K562 (cell line): Measurements from ENCODE around the gene SIK3. TPM values are rescaled to one million over a fixed set of nuclear protein-coding genes. Genes with fewer than 3 reads are reported as not detected.

Experiments
- ERF ChIP-seq: fragments of 450-650 bp; formaldehyde crosslinking; IDR thresholded peaks from 2 replicates; pipeline ENCODE4 v1.4.0; 2020; ENCODE audit warnings: mild to moderate bottlenecking, mixed read lengths
- ETV6 ChIP-seq, 3 experiments: fragments of 150-350 bp in 1 of 3; sonication (generic) in 1 of 3; formaldehyde crosslinking in 1 of 3; IDR thresholded peaks; 2 replicates each; pipeline versions ENCODE4 v1.6.1 to v1.8.0; 2014 to 2022; ENCODE audit warnings: borderline replicate concordance in 2 of 3, low read depth in 2 of 3, antibody characterized with exemption in 1 of 3, low read length in 1 of 3, mild to moderate bottlenecking in 1 of 3, missing genetic modification reagents in 1 of 3
- FOXA1 ChIP-seq: fragments of 450-650 bp; IDR thresholded peaks from 2 replicates; pipeline ENCODE4 v1.6.1; 2016; ENCODE audit warnings: mild to moderate bottlenecking, borderline replicate concordance
- MYC ChIP-seq, 2 experiments: fragments of 250-450 bp in 1 of 2; sonication (Bioruptor Pico) in 1 of 2; IDR thresholded peaks; 2 replicates each; pipeline versions ENCODE4 v1.5.1 to v1.6.1; 2012 to 2021; ENCODE audit warnings: low read depth in 2 of 2, borderline replicate concordance in 1 of 2, improper control_type of control experiment in 1 of 2, low read length in 1 of 2, mild to moderate bottlenecking in 1 of 2, moderate library complexity in 1 of 2
- NCOR1 ChIP-seq: fragments of 450-650 bp; IDR thresholded peaks from 2 replicates; pipeline ENCODE4 v1.6.1; 2016; ENCODE audit warnings: mild to moderate bottlenecking, moderate library complexity
- NFXL1 ChIP-seq: fragments of 450-650 bp; formaldehyde crosslinking; IDR thresholded peaks from 2 replicates; pipeline ENCODE4 v1.4.0; 2021; ENCODE audit warnings: mild to moderate bottlenecking
- PTBP1 ChIP-seq: fragments of 200-400 bp; formaldehyde crosslinking; IDR thresholded peaks from 2 replicates; pipeline ENCODE4 v1.6.1; 2017; ENCODE audit warnings: low read depth, low read length
- SAP30 ChIP-seq: fragments of 200-600 bp; sonication (generic); IDR thresholded peaks from 2 replicates; pipeline ENCODE4 v1.6.1; 2012; ENCODE audit warnings: borderline replicate concordance, low read depth, mild to moderate bottlenecking, moderate library complexity, low read length, control low read depth, inconsistent platforms; ENCODE audit not compliant: insufficient read depth, poor library complexity, severe bottlenecking
- SNIP1 ChIP-seq: fragments of 450-650 bp; IDR thresholded peaks from 2 replicates; pipeline ENCODE4 v1.7.1; 2017; ENCODE audit warnings: low read depth, mild to moderate bottlenecking
- SPI1 ChIP-seq: IDR thresholded peaks from 2 replicates; pipeline ENCODE4 v1.6.1; 2011; ENCODE audit warnings: low read depth, low read length, control low read depth, borderline replicate concordance
- TAF1 ChIP-seq: IDR thresholded peaks from 2 replicates; pipeline ENCODE4 v1.6.1; 2011; ENCODE audit warnings: mild to moderate bottlenecking, low read length, moderate library complexity; ENCODE audit not compliant: insufficient read depth, control insufficient read depth, severe bottlenecking; ENCODE audit errors: extremely low read depth
- TOE1 ChIP-seq, 2 experiments: fragments of 450-650 bp in 1 of 2; sonication (generic) in 1 of 2; formaldehyde crosslinking in 1 of 2; IDR thresholded peaks; 2 replicates each; pipeline versions ENCODE4 v1.7.1 to v1.8.0; 2016 to 2022; ENCODE audit warnings: borderline replicate concordance in 2 of 2, mild to moderate bottlenecking in 2 of 2, antibody characterized with exemption in 1 of 2, inconsistent platforms in 1 of 2, low read depth in 1 of 2, missing genetic modification reagents in 1 of 2, moderate library complexity in 1 of 2
- UBTF ChIP-seq, 2 experiments: IDR thresholded peaks; 2 replicates each; pipeline ENCODE4 v1.6.1; 2012; ENCODE audit warnings: improper control_type of control experiment in 2 of 2, low read depth in 2 of 2, low read length in 2 of 2, borderline replicate concordance in 1 of 2
- ZFX ChIP-seq: sonication (generic); formaldehyde crosslinking; IDR thresholded peaks from 2 replicates; pipeline ENCODE4 v1.8.0; 2022; ENCODE audit warnings: mild to moderate bottlenecking, missing genetic modification reagents, moderate library complexity
- ZNF174 ChIP-seq: fragments of 250-450 bp; sonication (Bioruptor Pico); IDR thresholded peaks from 2 replicates; pipeline ENCODE4 v1.4.0; 2020; ENCODE audit warnings: mild to moderate bottlenecking
- polyA plus RNA-seq, 8 experiments: library from polyadenylated mRNA; depleted of rRNA in 4 of 8; stranded (reverse) in 5 of 8; unstranded in 3 of 8; fragments of >200 nt; fragmentation: Nextera tagmentation in 2 of 8; fragmentation: Illumina TruSeq in 1 of 8; extraction: Ambion mirVana in 2 of 8; extraction: Trizol in 1 of 8; gene quantifications; 2 replicates each; pipeline versions ENCODE4 v1.2.1 to v1.2.3, GENCODE V29; 2011 to 2014; ENCODE audit warnings: inconsistent platforms in 1 of 8, missing spikeins in 1 of 8
- total RNA-seq, 7 experiments: library from RNA; depleted of rRNA in 6 of 7; stranded (reverse); fragments of >200 nt in 6 of 7; fragmentation: Illumina TruSeq in 2 of 7; extraction: Trizol in 2 of 7; gene quantifications; 2 replicates each; pipeline versions ENCODE4 v1.2.1 to v1.2.3, GENCODE V29; 2011 to 2021; ENCODE audit warnings: low replicate concordance in 1 of 7
- TF ChIP-seq, protein P1 (sequence below): sonication (generic); formaldehyde crosslinking; IDR thresholded peaks from 2 replicates; pipeline ENCODE4 v1.8.0; 2023; ENCODE audit warnings: missing genetic modification reagents, mild to moderate bottlenecking, borderline replicate concordance

Gene SIK3
- total and polyA plus RNA-seq, 9 of the 15 experiments (the other 6 are each of a cell fraction or from before 2014, with no cell fraction given): 1.6 to 21.6 (median 8.0) TPM

GRCh38 chr11:117144477-117145392 is 46.5 kb upstream of the SIK3 start (continued):
- peak; percentile 4 for TF ChIP-seq TAF1
- TF ChIP-seq, protein P1, sequence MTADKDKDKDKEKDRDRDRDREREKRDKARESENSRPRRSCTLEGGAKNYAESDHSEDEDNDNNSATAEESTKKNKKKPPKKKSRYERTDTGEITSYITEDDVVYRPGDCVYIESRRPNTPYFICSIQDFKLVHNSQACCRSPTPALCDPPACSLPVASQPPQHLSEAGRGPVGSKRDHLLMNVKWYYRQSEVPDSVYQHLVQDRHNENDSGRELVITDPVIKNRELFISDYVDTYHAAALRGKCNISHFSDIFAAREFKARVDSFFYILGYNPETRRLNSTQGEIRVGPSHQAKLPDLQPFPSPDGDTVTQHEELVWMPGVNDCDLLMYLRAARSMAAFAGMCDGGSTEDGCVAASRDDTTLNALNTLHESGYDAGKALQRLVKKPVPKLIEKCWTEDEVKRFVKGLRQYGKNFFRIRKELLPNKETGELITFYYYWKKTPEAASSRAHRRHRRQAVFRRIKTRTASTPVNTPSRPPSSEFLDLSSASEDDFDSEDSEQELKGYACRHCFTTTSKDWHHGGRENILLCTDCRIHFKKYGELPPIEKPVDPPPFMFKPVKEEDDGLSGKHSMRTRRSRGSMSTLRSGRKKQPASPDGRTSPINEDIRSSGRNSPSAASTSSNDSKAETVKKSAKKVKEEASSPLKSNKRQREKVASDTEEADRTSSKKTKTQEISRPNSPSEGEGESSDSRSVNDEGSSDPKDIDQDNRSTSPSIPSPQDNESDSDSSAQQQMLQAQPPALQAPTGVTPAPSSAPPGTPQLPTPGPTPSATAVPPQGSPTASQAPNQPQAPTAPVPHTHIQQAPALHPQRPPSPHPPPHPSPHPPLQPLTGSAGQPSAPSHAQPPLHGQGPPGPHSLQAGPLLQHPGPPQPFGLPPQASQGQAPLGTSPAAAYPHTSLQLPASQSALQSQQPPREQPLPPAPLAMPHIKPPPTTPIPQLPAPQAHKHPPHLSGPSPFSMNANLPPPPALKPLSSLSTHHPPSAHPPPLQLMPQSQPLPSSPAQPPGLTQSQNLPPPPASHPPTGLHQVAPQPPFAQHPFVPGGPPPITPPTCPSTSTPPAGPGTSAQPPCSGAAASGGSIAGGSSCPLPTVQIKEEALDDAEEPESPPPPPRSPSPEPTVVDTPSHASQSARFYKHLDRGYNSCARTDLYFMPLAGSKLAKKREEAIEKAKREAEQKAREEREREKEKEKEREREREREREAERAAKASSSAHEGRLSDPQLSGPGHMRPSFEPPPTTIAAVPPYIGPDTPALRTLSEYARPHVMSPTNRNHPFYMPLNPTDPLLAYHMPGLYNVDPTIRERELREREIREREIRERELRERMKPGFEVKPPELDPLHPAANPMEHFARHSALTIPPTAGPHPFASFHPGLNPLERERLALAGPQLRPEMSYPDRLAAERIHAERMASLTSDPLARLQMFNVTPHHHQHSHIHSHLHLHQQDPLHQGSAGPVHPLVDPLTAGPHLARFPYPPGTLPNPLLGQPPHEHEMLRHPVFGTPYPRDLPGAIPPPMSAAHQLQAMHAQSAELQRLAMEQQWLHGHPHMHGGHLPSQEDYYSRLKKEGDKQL (CRISPR knock-in tag): no peak
- TF ChIP-seq SPI1: no peak
- TF ChIP-seq ZFX (CRISPR knock-in tag): peak; percentile 76
- TF ChIP-seq SNIP1: no peak
- 0 out of 2 replicates have a peak, but pooled peaks have one; percentile 12 for TF ChIP-seq NCOR1
- TF ChIP-seq MYC (IDR thresholded peaks at IDR 0.05; ENCODE audit: low read depth, low read length): no peak
- no peak for TF ChIP-seq MYC (CRISPR knock-in tag; IDR thresholded peaks at IDR 0.05; ENCODE audit: borderline replicate concordance, low read depth)
- TF ChIP-seq ETV6 (IDR thresholded peaks at IDR 0.05; ENCODE audit: borderline replicate concordance in 1 of 2, low read depth in 2 of 2, low read length in 1 of 2): no peak
- TF ChIP-seq ETV6 (CRISPR knock-in tag; IDR thresholded peaks at IDR 0.05; ENCODE audit: borderline replicate concordance): no peak
- TF ChIP-seq TOE1 (IDR thresholded peaks at IDR 0.05; ENCODE audit: borderline replicate concordance): 0 out of 2 replicates have a peak, but pooled peaks have one; percentile 26
- TF ChIP-seq TOE1 (CRISPR knock-in tag; IDR thresholded peaks at IDR 0.05; ENCODE audit: borderline replicate concordance, low read depth): no peak
- TF ChIP-seq FOXA1: no peak
- peak; percentile 45 for TF ChIP-seq SAP30
- no peak for TF ChIP-seq NFXL1 (CRISPR knock-in tag)
- TF ChIP-seq ERF: no peak
- 0 out of 4 replicates have a peak, but pooled peaks of 1 of the 2 experiments have one; percentile 42 for TF ChIP-seq UBTF (IDR thresholded peaks at IDR 0.05; ENCODE audit: borderline replicate concordance in 1 of 2, low read depth in 2 of 2, low read length in 2 of 2)
- TF ChIP-seq ZNF174 (CRISPR knock-in tag): no peak
- TF ChIP-seq PTBP1: no peak
